ENCODE results near the gene NAALADL1.
A peak's percentile ranks its signal among the peaks of the same experiment; 100 is the strongest.

NAALADL1 gene

DNA sequence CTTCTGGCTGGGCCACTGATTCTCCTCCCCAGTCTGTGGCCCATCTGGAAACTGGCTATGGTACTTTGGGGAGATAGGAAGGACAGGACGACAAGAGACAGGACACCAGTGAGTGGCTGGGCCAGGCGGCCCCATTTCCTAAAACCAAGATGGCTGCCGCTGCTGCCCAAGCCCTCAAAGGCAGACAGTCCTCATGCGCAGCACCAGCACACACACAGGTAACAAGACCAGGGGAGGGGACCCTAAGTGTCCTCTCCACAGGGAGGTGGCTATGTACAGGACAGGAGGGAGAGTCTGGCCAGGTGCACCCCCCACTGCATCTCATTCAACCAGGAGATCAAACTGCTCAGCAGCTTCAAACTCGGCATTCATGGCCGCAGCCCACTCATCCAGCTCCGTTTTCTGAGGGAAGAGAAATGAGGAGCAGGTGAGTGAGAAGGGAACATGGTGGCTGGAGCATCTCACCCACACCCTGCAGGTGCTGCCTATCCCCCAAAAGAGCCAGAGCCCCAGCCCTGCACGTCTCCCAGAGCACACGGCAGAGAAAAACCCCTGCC is 20.5 kb upstream of the NAALADL1 start:
- no peak for DNase-seq (ENCODE audit: low spot score)
- TF ChIP-seq, protein P1, sequence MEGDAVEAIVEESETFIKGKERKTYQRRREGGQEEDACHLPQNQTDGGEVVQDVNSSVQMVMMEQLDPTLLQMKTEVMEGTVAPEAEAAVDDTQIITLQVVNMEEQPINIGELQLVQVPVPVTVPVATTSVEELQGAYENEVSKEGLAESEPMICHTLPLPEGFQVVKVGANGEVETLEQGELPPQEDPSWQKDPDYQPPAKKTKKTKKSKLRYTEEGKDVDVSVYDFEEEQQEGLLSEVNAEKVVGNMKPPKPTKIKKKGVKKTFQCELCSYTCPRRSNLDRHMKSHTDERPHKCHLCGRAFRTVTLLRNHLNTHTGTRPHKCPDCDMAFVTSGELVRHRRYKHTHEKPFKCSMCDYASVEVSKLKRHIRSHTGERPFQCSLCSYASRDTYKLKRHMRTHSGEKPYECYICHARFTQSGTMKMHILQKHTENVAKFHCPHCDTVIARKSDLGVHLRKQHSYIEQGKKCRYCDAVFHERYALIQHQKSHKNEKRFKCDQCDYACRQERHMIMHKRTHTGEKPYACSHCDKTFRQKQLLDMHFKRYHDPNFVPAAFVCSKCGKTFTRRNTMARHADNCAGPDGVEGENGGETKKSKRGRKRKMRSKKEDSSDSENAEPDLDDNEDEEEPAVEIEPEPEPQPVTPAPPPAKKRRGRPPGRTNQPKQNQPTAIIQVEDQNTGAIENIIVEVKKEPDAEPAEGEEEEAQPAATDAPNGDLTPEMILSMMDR (IDR thresholded peaks at IDR 0.05; ENCODE audit: extremely low read depth, missing control alignments), result no peak

DNA sequence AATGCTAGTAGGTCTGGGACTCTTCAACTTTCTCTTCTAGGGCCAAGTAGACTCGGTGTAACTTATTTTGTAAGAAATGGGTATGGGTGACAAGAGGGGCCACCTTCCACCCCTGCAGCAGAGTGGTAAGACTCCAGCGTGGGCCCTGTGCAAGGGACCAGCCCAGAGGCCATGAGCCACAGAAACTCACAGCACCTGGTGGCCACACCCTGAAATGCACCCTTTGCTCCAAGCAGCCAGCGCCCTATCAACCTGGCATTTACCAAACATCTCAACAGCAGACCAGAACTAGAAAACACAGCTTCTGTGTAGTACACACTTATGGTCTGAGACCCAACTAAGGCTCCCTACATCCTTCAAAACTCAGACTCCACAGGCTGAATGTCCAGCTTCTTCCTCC is 19.8 kb upstream of the NAALADL1 start:
- peak; percentile 63 for DNase-seq (ENCODE audit: low spot score)
- TF ChIP-seq, protein P1 (IDR thresholded peaks at IDR 0.05; ENCODE audit: extremely low read depth, missing control alignments), result peak; percentile 67

- DNase-seq (ENCODE audit: low spot score), result no peak
- TF ChIP-seq, protein P1 (IDR thresholded peaks at IDR 0.05; ENCODE audit: extremely low read depth, missing control alignments), result no peak
These were observed 19.1 kb upstream of the NAALADL1 start for GRCh38 chr11:65077451-65077850.

- DNase-seq (ENCODE audit: low spot score), result no peak
- TF ChIP-seq, protein P1 (IDR thresholded peaks at IDR 0.05; ENCODE audit: extremely low read depth, missing control alignments), result no peak
These were observed 14.2 kb upstream of the NAALADL1 start for GRCh38 chr11:65072631-65072966.

GRCh38 chr11:65071907-65072630 is 13.7 kb upstream of the NAALADL1 start:
- TF ChIP-seq, protein P1 (IDR thresholded peaks at IDR 0.05; ENCODE audit: extremely low read depth, missing control alignments), result no peak
- DNase-seq (ENCODE audit: low spot score), result peak; percentile 63

DNA sequence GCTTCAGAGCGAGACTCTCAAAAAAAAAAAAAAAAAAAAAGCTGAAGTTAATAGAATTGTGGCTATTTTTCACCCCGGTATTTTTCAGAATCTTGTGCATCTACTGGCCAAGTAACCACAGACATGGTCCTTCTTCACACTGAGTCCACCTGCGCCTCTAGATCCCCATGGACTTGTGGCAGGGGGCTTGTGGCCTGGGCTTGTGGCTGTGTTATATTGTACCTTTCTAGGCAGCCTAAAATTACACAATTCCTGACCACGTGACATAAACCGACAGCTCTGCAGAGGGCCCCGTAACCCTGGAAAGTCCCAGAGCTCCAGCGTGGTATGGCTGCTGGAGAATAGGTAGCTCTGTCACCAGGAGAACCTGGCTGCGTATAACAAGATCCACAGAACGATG is 10.9 kb upstream of the NAALADL1 start:
- TF ChIP-seq, protein P1 (IDR thresholded peaks at IDR 0.05; ENCODE audit: extremely low read depth, missing control alignments), result no peak
- DNase-seq (ENCODE audit: low spot score), result no peak

- peak; percentile 54 for DNase-seq (ENCODE audit: low spot score)
- TF ChIP-seq, protein P1 (IDR thresholded peaks at IDR 0.05; ENCODE audit: extremely low read depth, missing control alignments), result no peak
These were observed 9.1 kb upstream of the NAALADL1 start for GRCh38 chr11:65067446-65067845.

Data from GM20000 (cell line).